NCI-H2029 (cell line): ENCODE data around the gene SLC26A1.

Experiments used
- DNase-seq: peaks from one replicate; lab custom pipeline; 2025; lab: John Stamatoyannopoulos, UW

The SLC26A1 gene

DNA sequence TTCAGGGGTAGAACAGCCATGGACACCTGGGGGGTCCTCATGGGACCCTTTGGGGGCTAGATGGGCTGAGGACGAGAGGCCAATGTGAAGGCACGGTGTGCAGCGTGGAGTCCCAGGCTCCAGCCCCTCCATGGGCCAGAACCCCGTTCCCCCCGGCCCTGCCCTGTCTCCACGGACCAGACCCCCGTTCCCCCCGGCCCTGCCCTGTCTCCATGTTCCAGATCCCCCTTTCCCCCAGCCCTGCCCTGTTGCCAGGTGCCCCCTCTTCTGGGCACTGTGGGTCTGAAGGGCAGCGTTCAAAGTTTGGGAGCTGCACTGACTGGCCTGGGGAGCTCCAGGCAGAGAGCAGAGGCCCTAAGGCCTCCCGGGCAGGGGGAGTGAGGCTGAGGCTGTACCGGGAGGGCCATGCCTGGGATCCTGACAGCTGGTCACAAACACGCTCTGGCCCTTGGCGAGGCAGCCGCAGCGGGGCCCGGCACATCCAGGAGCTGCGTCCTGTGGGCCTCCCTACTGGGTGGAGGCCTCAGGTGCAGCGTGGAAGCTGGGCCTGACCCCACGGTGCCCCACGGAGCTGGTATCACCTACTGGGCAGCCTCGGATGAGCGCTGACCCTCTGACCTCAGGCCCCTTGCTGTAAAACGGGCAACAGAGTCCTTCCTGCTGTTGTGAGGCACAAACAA, 28.7 kb downstream of the SLC26A1 start:
- no peak for DNase-seq

DNA sequence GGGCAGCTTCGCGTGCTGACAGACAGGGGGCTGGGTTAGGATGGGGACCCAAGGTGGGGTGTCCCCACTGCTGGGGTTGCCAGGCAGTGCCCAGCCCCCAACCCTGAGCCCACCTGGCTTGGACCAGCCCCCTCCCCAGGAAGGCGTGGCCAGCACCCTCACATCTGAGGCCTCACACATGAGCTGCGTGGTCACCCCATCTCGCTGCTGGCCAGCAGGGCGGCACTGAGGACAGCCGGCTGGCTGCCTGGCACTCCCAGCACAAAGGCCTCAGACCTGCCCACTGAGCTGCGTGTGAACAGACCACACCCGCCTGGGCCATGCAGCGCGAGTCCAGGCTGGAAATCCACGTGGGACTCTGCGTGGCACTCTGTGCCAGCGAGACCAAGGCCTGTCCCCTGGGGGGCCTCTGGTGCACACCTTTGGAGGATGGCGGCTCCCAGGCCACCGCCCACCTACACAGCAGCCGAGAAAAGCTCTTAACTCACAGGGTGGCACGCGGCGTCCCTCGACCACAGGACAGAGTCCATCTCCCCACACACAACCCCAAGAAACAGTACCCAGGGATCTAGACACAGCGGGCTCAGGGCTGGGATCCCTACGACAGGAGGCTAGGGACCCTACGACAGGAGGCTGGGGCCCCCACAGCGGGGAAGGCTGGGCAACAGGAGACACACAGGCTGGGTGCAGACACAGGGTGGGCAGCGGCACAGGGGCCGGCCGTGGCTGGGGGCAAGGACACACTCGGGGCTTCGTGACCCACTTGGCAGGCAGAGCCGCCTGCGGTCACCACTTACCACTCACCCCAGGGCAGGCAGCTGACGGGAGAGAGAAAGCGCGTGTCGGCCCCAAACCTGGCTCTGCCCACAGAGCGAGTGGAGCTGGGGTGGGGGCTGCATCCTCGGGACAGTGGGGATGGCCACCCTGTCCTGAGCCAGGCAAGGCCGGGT, 29.7 kb downstream of the SLC26A1 start:
- no peak for DNase-seq

DNA sequence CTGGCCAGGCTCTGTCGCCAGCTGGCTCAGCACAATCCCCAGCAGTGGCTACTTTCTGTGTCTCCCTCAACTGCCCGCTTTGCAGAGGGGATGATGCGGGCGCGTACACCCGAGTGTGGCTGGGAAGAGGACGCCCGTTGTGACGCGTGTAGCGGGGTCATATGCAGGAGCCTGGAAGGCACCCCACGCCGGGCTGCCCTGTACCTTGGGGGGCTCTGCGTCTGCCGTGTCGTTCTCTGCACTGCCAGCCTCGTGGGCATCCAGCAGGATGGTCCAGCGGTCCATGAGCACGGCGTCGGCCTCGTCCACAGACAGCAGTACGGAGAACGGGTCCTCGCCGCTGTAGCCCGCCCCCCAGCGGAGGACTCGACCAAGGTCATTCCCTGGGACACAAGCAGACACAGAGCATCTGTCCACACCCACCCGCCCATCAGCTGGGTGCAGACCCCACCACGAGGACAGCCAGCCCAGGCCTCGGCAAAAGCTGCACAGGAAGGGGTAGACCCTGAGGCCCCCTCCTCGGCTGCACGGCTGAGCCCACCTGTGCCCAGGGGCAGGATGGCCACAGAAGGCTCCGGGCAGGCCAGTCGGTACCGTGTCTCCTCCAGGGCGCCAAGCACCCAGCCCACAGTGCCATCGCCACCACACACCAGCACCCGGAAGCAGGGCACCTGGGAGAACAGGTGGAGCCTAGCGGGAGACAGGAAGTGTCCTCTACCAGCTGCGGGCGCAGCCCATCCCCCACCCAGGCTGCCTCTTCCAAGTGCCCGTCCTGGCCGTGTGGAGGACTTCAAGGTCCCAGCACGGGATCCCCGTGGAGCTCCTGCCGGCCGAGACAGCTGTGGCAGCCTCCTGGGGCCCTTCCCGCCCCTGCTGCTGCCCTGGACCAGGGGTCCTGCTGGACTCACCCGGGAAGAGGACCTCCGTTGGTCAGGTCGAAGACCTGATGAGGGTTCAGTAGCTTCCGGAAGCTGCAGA, 30.7 kb downstream of the SLC26A1 start:
- DNase-seq = peak; percentile 89

DNA sequence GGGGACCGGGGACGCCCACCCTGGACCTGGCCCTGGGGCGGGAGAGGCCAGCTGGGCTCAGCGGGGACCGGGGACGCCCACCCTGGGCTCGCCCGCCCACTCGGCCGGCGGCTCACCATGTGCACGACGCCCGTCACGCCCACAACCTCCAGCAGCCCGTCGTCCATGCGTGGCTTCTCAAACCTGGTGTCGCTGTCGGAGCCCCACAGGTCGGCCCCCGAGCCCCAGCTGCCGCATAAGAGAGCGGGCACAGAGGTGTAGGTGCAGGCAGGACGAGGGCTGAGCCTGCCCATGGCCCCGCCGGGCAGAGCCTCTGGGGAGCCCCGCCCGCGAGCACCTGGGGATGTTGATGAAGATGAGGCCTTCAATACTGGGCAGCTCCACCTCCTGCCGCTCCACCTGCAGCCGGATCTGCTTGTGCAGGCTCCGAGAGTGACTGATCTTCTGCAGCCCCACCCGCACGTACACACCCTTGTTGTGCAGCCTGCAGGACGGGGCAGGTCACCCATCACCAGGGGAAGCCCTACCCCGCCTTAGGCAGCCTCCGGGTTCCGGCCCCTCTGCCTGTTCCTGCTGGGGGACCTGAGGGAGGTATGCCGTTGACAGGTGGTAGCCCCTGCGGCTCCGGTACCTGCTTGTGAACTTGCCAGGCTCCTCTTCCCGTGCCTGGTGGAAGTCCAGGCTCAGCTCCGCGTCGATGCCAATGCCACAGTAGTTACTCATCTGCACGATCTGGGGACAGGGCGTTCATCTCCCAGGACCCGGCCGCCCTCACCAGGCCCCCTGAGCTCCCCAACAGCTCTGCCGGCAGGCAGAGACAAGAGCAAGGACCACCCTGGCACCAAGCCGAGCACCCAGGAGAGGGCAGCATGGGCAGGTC, 31.6 kb downstream of the SLC26A1 start:
- DNase-seq = no peak

DNA sequence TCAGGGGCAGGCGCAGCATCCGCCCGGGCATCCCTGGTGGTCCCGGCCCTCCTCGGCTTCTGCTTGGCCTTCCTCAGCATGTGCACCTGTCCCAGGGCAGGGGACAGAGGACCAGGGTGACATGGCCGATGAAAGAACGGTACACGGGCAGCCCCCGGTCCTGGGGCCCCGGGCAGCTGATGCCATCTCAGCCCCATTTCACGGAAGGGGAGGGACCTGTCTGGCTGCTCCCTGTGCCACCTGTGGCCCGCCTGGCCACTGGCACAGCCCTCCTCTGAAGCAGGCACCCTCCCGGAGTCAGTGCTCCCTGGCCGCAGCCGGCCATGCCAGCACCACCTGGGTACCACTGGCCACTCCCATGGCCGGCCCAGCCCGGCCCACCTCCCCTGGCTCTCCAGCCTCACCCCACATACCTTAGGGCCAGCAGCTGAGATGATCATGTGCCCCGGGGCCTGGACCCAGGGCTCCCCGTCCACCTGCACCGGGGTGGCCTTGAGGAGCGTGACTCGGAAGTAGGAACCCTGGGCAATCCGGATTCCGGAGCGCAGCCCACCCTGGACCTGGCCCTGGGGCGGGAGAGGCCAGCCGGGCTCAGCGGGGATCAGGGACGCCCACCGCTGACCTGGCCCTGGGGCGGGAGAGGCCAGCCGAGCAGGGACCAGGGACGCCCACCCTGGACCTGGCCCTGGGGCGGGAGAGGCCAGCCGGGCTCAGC, 32.4 kb downstream of the SLC26A1 start:
- no peak for DNase-seq

DNA sequence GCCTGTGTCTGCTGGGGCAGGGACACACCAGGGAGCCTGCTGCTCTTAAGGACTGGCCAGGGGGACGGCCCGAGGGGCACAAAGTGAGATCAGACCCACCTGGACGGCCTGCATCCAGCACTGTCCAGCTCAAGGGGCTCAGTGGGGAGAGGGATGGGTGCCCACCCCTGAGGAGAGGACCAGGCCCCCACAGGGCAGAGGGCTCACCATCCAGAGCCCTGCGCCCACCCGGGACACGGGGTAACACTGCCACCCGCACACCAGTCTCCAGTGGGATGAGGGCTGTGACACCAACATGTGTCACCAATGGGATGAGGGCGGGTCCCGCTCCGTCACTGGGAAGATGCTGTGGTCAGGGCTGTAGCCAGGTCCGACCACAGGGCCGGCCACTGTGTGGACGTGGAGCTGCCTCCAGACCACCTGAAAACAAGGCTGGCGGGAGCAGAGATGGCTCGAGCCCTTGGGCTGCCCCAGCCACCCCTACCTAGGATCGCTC, 33.0 kb downstream of the SLC26A1 start:
- DNase-seq = no peak

DNA sequence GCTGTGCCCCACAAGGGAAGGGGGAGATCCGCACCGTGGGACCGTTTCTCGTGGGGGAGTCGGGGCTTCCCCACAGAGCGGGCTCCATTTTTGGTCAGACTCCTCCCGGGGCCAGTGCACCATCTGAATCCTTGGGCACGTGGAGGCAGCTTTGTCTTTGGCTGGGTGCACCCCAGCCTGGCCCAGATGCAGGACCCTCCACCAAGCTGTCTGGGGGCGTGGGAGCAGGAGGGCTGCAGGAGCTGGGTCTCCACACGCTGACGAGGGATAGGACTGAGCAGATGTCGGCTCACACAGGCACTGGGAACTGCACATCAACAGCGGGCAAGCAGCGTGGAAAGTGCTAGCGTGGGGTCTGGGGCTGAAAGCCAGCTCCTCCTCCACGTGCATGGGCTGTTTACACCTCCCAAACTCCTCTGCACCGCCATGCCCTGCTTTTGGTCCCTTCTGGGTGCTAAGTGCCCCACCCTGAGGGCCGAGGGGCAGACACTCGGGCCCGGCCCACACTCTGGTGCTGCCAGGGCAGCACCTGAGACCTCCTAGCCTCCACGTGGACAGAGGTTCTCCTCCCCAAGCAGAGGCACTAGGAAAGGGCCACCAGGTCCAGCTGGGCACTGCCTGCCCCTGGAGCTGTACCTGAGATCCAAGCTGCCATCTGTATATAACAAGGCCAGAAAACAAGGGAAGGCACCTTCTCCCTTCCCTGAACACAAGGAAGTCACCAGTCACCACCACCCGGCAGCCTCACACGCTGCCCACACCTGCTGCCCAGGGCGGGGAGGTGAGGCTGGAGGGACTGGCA, 33.7 kb downstream of the SLC26A1 start:
- no peak for DNase-seq

DNA sequence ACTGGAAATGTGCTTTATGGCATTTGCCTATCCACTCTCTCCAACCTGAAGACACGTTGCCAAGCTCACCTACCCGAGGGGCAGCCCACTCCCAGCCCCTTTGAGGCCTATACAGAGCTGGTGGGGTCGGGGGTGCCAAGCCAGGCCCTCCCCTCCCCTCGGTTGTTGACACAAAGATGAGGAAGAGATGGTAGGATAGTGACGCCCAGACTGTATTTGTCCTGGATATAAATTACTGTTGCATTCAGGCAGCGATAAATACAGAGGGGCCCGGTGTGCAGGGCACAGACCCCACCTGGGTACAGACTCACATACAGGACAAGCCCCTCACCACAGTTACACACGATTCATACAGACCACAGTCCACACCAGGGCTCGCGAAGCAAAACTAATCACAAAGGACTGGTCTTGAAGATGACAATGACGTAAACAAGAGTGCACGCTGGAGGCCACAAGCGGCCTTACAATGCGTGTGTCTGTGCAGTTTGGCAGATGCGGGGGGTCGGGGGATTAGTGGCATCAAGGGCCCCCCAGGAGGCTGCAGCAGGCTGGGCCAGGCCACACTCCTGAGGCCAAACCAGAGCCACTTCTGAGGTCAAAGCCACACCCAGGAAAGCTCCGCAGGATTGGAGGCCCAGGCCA, 34.4 kb downstream of the SLC26A1 start:
- DNase-seq = no peak

DNA sequence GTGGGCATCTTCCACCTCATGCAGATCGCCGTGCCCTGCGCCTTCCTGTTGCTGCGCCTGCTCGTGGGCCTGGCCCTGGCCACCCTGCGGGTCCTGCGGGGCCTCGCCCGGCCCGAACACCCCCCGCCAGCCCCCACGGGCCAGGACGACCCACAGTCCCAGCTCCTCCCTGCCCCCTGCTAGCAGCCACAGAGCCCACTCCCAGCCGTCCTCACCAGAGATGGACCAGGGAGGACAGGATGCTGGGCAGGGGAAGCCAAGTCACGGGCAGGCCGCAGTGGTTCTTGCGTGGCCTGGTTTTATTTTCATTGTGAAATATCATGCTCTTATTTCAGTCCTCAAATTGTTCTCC, 34.9 kb downstream of the SLC26A1 start:
- no peak for DNase-seq

DNA sequence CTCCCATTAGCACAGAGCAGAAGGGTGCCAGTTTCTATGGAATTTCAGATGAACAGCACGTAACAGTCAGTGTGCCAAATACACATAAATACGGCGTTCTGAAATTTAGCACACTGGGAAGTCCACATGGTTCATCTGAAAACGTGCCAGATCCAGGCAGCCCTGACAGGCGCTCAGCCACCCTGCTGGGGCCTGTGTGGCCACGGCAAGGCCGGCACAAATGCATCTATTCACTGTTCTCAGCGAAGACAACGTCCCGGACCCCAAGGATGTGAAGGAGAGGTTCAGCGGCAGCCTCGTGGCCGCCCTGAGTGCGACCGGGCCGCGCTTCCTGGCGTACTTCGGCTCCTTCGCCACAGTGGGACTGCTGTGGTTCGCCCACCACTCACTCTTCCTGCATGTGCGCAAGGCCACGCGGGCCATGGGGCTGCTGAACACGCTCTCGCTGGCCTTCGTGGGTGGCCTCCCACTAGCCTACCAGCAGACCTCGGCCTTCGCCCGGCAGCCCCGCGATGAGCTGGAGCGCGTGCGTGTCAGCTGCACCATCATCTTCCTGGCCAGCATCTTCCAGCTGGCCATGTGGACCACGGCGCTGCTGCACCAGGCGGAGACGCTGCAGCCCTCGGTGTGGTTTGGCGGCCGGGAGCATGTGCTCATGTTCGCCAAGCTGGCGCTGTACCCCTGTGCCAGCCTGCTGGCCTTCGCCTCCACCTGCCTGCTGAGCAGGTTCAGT, 35.5 kb downstream of the SLC26A1 start:
- no peak for DNase-seq

DNA sequence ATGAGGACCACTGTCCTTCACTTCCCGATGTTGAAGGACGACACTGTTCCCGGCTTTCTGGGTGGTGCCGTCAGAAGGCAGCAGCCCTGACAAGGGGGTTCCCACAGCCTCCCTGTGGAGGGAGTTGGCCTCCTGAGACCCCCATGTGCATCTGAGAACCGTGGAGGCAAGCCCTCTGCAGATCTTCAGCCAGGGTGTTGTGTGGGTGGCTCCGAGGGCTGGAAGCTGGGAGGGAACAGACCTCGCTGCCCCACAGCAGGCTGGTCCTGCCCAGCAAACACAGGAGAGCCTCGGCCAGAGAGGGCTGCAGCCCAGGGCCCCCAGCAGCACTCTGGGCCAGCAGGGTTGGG, 36.0 kb downstream of the SLC26A1 start:
- no peak for DNase-seq

DNA sequence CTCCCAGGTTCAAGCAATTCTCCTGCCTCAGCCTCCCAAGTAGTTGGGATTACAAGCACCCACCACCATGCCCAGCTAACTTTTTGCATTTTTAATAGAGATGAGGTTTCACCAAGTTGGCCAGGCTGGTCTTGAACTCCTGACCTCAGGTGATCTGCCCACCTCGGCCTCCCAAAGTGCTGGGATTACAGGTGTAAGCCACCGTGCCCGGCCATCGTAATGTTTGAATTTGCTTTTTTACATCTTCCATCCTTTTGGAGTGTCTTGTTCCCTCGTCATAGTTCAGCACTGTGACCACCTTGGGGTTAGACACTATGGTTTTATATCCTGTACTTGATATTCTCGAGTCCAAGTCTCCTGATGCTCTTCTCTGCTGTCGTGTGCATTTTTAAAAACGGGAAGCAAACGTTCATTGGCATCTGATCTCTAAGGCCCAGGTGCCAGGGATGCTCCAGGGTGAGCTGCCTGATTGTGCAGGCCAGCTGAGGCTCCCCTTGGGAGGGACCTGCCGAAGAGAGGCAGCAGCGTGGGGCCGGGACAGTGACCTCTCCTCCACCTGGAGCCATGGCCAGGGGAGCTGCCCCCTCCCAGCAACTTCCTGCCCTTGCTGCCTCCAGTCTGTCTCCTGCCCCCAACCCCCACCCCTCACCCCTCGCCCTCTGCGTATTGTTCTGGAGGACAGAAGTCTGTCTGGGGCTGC, 36.5 kb downstream of the SLC26A1 start:
- DNase-seq = no peak

DNA sequence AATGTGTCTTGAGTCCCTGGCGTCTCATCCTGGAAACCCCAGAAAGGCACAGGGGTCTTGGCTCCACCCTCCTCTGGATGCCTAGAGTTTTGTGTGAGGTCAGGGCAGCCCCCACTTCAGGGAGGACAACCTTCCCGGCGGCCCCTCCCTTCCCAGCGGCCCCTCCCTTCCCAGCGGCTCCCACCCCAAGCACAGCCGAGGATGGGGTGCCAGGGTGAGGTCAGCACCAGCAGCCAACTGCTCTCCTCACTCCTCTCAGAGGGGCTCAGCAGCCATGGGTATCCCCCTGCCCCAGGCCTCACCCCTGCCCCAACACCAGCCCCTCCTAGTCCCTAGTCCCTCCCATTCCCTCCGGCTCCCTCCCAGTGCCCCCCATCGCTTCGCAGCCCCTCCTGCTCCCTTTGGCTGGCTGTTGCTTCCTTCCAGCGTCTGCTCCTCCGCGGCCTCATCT, 37.2 kb downstream of the SLC26A1 start:
- DNase-seq = no peak

DNA sequence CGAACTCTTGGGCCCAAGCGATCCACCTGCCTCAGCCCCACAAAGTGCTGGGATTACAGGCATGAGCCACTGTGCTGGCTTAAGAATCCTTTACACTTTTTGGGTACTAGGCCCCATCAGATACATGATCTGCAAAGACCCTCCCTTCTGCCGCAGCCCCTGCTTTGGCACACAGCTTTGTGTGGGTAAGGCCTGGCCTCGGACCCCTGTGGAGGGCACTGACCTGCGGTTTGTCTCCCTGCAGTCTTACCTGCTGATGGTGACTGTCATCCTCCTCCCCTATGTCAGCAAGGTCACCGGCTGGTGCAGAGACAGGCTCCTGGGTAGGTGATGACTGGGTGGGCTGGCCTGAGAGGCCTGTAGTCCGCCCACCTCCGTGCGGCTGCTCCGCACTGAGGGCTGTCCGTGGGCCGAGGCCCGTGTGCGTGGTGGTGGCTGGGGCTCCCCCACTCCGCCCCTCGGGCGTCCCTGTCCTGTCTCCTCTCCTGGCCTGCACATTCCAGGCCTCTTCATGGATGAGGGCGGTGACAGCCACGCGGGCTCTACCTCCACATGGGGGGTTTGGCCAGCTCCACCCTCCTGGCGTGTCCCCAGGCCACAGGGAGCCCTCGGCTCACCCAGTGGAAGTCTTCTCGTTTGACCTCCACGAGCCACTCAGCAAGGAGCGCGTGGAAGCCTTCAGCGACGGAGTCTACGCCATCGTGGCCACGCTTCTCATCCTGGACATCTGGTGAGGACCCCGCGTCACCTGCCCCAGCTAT, 37.9 kb downstream of the SLC26A1 start:
- no peak for DNase-seq

DNA sequence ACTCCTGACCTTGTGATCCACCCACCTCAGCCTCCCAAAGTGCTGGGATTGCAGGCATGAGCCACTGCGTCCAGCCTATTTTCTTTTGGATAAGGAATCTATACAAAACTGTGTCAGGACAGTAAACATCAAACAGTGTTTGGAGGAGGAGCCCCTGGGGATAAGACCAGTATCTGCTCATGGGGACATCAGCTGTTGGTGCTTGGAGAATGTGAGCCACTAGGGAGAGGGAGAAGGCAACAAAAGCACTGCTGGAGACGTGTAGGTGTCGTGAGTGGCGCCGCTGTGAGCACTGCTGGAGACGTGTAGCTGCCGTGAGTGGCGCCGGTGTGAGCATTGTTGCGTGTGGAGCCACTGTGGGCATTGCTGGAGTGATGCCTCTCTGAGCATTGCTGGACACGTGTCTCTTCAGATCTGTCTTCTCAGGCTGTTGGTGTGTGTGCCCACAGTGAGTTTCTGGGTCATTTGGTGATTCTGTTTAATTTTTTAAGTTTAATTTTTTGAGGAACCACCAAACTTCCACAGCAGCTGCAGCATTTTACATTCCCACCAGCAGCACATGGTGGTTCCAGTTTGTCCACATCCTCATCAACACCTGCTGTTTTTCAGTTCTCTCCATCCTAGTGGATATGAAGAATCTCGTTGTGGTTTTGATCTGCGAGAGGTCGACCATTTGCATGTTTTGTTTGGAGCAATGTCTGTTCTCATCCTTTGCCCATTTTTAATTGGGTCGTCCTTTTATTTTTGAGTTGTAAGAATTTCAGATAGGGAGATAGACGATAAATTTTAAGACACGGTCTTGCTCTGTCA, 38.8 kb downstream of the SLC26A1 start:
- no peak for DNase-seq

DNA sequence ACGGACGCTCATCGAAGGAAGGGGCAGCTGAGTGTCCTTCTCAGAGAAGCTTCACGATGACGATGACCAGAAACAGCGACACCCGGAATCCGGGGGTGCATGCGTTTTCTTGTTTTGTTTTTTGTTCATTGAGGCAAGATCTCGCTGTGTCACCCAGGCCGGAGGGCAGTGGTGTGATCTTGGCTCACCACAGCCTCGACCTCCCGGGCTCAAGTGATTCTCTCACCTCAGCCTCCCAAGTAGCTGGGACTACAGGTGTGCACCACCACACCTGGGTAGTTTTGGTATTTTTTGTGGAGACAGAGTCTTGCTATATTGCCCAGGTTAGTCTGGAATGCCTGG, 39.7 kb downstream of the SLC26A1 start:
- no peak for DNase-seq
